Stimulated activated naive B cell treated with anti-CD40 and anti-IgM and Interleukin-4, amounts not matched to agents 10 μg/mL and 1 μg/mL and 100 μg/mL, for 72 hours (primary cell): ENCODE measurements around the gene COPS7A.
"Not testable (repeated sequence)": the region's sequence is repeated elsewhere in the genome, so short reads cannot be mapped to it uniquely, and the experiment has no call there.

Experiments used
- ATAC-seq, 2 donors: fragments of 150-1000 bp; cut with Tn5 transposase; replicated peaks; 2 replicates each; pipeline ENCODE4 v1.10.0; 2021; ENCODE audit warnings: moderate library complexity in 1 of 2
- DNase-seq: peaks from one replicate; pipeline ENCODE4 v3.0.0; 2021
- H3K27ac Mint-ChIP-seq: one replicate; pipeline ENCODE4 v1.8.0; 2022; ENCODE audit warnings: mild to moderate bottlenecking, mixed read lengths
- H3K27me3 Mint-ChIP-seq, 2 donors: one replicate each; pipeline ENCODE4 v1.8.0; 2022; ENCODE audit warnings: mixed read lengths in 2 of 2
- H3K36me3 Mint-ChIP-seq, 2 donors: one replicate each; pipeline ENCODE4 v1.8.0; 2022; ENCODE audit warnings: mixed read lengths in 2 of 2, mild to moderate bottlenecking in 1 of 2
- H3K4me1 Mint-ChIP-seq, 2 donors: one replicate each; pipeline ENCODE4 v1.8.0; 2022; ENCODE audit warnings: mixed read lengths in 2 of 2, mild to moderate bottlenecking in 1 of 2
- H3K4me3 Mint-ChIP-seq, 2 donors: one replicate each; pipeline ENCODE4 v1.8.0; 2022; ENCODE audit warnings: mild to moderate bottlenecking in 2 of 2, mixed read lengths in 2 of 2, moderate library complexity in 1 of 2
- H3K9me3 Mint-ChIP-seq, 2 donors: one replicate each; pipeline ENCODE4 v1.8.0; 2022; ENCODE audit warnings: mixed read lengths in 2 of 2, mild to moderate bottlenecking in 1 of 2

Gene COPS7A

DNA sequence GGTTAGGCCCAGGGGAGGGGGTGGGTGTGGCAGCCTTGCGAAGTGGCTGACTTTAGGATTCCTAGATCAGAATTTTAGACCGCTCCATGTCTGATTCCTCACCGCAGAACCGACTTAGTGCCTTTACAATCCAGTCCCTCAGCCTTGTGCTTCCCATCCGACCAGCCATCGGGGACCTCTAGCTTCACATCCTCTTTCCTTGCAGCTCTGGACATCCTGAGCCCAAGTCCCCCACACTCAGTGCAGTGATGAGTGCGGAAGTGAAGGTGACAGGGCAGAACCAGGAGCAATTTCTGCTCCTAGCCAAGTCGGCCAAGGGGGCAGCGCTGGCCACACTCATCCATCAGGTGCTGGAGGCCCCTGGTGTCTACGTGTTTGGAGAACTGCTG, 557 bp downstream of the COPS7A start:
- Mint-ChIP-seq H3K4me1 (peaks cover 14 to 27% of the 10 kb centered on the region in 2 donors), H3K27me3 (no peaks in the 10 kb centered on the region), H3K27ac (peak overlapping the region; percentile 94), H3K4me3 (peak overlapping the region; percentile 90 to 96), H3K9me3 (no peaks in the 10 kb centered on the region), H3K36me3 (peaks cover 13 to 16% of the 10 kb centered on the region in 2 donors)
- ATAC-seq: peak; percentile 52 to 60
- DNase-seq: peak; percentile 47

DNA sequence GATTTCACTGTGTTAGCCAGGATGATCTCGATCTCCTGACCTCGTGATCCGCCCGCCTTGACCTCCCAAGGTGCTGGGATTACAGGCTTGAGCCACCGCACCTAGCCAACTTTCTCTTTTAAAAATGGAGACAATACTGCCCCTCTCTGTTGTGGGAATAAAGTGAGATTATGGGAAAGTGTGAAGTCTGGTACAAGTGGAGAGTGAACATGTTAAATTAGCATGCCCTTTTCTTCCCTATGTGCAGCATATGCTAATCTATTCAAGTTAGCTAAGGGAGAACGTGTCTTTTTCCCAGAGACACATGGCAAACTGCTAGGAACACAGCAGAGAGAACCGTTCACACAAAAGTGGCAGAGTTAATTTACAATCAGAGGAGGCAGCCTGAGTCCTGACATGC, 1.5 kb downstream of the COPS7A start:
- DNase-seq (no peak), ATAC-seq (no peak)
- H3K36me3 Mint-ChIP-seq: peaks cover 22 to 24% of the 10 kb centered on the region in 2 donors
- peaks cover 19 to 31% of the 10 kb centered on the region in 2 donors for H3K4me1 Mint-ChIP-seq
- peak overlapping the region; percentile 56 to 90 for H3K4me3 Mint-ChIP-seq
- H3K9me3 Mint-ChIP-seq: no peaks in the 10 kb centered on the region
- no peaks in the 10 kb centered on the region for H3K27me3 Mint-ChIP-seq
- peak overlapping the region; percentile 32 for H3K27ac Mint-ChIP-seq

- Mint-ChIP-seq H3K27ac (no peak overlapping the region), H3K4me1 (peaks cover 18 to 36% of the 10 kb centered on the region in 2 donors), H3K9me3 (no peaks in the 10 kb centered on the region), H3K4me3 (no peak overlapping the region), H3K36me3 (peaks cover 36 to 38% of the 10 kb centered on the region in 2 donors), H3K27me3 (no peaks in the 10 kb centered on the region)
- no peak for ATAC-seq
- no peak for DNase-seq
Observed at GRCh38 chr12:6729186-6729585, 5.3 kb downstream of the COPS7A start.

DNA sequence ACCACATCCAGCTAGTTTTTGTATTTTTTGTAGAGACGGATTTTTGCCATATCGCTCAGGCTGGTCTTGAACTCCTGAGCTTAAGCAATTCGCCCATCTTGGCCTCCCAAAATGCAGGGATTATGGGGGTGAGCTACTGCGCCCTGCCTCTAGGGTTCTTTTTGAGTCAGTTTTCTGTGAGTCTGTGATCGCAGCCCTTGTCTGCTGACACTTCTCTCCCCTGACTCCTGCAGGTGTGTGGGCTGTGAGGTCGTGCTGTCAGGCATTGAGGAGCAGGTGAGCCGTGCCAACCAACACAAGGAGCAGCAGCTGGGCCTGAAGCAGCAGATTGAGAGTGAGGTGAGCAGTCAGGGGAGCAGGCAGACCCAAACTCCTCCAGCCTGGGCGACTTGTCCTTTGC, 6.3 kb downstream of the COPS7A start:
- DNase-seq (no peak), ATAC-seq (peak in 1 of 2 donors; percentile 20)
- Mint-ChIP-seq H3K4me3 (no peak overlapping the region), H3K36me3 (peaks cover 42 to 46% of the 10 kb centered on the region in 2 donors), H3K27me3 (no peaks in the 10 kb centered on the region), H3K27ac (no peak overlapping the region), H3K9me3 (no peaks in the 10 kb centered on the region), H3K4me1 (peaks cover 16 to 33% of the 10 kb centered on the region in 2 donors)

DNA sequence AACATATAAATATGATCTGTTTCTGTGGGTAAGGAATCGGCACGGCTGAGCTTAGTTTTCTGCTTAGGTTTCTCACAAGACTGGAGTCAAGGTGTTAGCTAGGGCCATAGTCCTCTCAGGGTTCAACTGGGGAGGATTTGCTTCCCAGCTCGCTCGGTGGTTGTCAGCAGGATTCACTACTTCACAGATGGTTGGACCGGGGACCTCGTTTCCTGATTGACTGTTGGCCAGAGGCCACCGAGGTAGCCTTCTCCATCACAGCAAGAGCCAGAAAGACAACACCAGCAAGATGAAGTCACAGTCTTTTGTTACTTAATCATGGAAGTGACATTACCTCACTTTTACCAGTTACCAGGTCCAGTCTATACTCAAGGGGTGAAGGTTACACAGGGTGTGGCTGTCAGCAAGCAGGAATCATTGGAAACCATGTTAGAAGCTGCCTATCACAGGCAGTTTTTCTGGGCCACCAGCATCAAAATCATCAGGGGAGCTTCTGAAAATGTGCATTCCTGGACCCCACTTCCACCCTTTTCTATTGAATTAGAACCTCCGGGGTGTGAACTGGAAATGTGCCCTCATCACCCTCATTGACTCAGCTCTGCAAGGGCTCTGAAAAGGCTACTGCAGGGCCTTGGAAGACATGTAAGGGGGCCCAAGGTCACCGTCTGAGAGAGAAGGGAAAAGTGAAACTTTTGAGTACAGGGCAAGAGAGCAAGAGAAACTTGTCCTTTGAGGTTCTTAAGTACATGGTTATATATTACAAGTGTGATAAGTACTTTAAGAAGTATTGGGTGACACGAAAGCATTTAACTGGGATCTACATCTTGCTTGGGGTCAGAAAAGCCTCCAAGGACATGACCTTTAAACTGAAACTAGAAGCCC, 10.9 kb downstream of the COPS7A start:
- Mint-ChIP-seq H3K4me1 (peaks cover 16 to 26% of the 10 kb centered on the region in 2 donors), H3K9me3 (no peaks in the 10 kb centered on the region), H3K36me3 (peaks cover 28 to 40% of the 10 kb centered on the region in 2 donors), H3K27ac (no peak overlapping the region), H3K4me3 (no peak overlapping the region), H3K27me3 (no peaks in the 10 kb centered on the region)
- no peak for DNase-seq
- no peak for ATAC-seq

- peak; percentile 76 to 84 for ATAC-seq
- no peak for DNase-seq
- Mint-ChIP-seq H3K4me1 (peaks cover 12 to 19% of the 10 kb centered on the region in 2 donors), H3K4me3 (no peak overlapping the region), H3K36me3 (peaks cover 21 to 32% of the 10 kb centered on the region in 2 donors), H3K9me3 (no peaks in the 10 kb centered on the region), H3K27ac (no peak overlapping the region), H3K27me3 (no peaks in the 10 kb centered on the region)
Observed at GRCh38 chr12:6735448-6736191, 11.8 kb downstream of the COPS7A start.

DNA sequence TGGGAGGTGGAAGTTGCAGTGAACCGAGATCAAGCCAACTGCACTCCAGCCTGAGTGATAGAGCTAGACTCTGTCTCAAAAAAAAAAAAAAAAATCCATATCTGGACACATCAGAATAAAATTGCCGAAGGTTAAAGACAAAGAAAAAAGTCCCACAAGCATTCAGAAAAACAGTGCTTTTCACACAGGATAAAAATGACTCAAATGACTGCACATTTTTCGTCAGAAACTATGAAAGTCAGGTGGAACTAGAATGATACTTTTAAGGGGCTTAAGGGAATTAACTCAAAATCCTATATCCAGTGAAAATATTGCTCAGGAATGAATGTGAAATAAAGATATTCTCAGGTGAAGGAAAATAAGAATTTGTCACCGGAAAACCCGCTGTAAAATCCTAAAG, 12.9 kb downstream of the COPS7A start:
- peaks cover 11 to 13% of the 10 kb centered on the region in 2 donors for H3K4me1 Mint-ChIP-seq
- no peak for ATAC-seq
- no peak overlapping the region for H3K27ac Mint-ChIP-seq
- DNase-seq: no peak
- no peaks in the 10 kb centered on the region for H3K9me3 Mint-ChIP-seq
- H3K36me3 Mint-ChIP-seq: peaks cover 13 to 24% of the 10 kb centered on the region in 2 donors
- no peak overlapping the region for H3K4me3 Mint-ChIP-seq
- H3K27me3 Mint-ChIP-seq: no peaks in the 10 kb centered on the region

GRCh38 chr12:6742080-6742479, 18.2 kb downstream of the COPS7A start:
- not testable (repeated sequence) for ATAC-seq, H3K4me3 Mint-ChIP-seq, H3K27me3 Mint-ChIP-seq, H3K9me3 Mint-ChIP-seq, DNase-seq
- peaks cover 24 to 44% of the 10 kb centered on the region in 2 donors for H3K4me1 Mint-ChIP-seq
- peaks cover 31 to 34% of the 10 kb centered on the region in 2 donors for H3K36me3 Mint-ChIP-seq
- H3K27ac Mint-ChIP-seq: peak overlapping the region; percentile 59

DNA sequence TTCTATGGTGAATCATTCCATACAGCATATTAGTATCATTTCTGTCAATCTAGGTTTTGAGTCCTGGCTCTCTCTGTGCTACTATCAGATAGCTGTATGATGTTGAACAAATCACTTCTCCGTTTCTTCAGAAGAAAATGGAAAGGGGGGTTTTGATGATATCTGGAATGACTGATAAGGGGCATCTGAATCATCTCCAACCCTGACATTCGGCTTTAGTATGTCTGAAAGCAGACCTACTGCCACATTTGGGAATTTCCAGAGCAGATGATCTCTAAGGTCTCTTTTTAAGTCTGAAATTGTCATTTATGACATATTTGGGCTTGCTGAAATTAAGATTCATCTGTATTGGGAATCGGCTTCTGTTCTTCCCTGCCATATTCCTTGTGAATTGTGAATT, 19.0 kb downstream of the COPS7A start:
- Mint-ChIP-seq H3K9me3 (peaks cover 0 to 9% of the 10 kb centered on the region in 2 donors), H3K4me3 (no peak overlapping the region), H3K4me1 (peaks cover 29 to 44% of the 10 kb centered on the region in 2 donors), H3K36me3 (peaks cover 38 to 41% of the 10 kb centered on the region in 2 donors), H3K27ac (peak overlapping the region; percentile 59), H3K27me3 (no peaks in the 10 kb centered on the region)
- DNase-seq (no peak), ATAC-seq (peak; percentile 31 to 44)

GRCh38 chr12:6743300-6743699, 19.5 kb downstream of the COPS7A start:
- not testable (repeated sequence) for H3K4me3 Mint-ChIP-seq, ATAC-seq

GRCh38 chr12:6745741-6746525, 22.1 kb downstream of the COPS7A start:
- H3K4me1 Mint-ChIP-seq: peaks cover 34 to 55% of the 10 kb centered on the region in 2 donors
- H3K4me3 Mint-ChIP-seq: peak overlapping the region; percentile 14 to 21
- peak; percentile 96 to 98 for ATAC-seq
- H3K27ac Mint-ChIP-seq: peak overlapping the region; percentile 96
- H3K27me3 Mint-ChIP-seq: no peaks in the 10 kb centered on the region
- peaks cover 52 to 66% of the 10 kb centered on the region in 2 donors for H3K36me3 Mint-ChIP-seq
- peaks cover 0 to 9% of the 10 kb centered on the region in 2 donors for H3K9me3 Mint-ChIP-seq
- DNase-seq: peak; percentile 53

More at GRCh38 chr12:6743300-6743699, 19.5 kb downstream of the COPS7A start:
- H3K9me3 Mint-ChIP-seq, DNase-seq, H3K27me3 Mint-ChIP-seq: not testable (repeated sequence)
- H3K27ac Mint-ChIP-seq: peak overlapping the region; percentile 51
- H3K36me3 Mint-ChIP-seq: peaks cover 42 to 46% of the 10 kb centered on the region in 2 donors
- peaks cover 29 to 49% of the 10 kb centered on the region in 2 donors for H3K4me1 Mint-ChIP-seq

DNA sequence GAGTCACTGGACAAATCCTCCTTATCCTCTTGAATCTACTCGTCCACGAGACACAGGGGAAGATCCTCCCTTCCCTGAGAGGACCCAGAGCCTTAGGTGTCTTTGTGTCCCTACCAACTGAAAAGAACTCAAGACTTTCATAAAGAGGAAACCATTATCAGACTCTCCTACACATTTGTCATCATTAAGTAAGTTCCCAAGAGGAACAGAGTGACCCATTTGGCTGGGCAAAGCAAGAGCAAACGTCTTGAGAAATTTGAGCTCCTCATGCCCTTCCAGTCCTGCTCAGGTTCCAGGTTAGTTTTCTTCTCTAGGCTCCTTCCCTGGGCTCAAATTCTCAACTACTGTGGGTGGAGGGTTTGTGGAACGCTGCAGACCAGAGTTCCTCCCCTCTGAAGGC, 23.4 kb downstream of the COPS7A start:
- DNase-seq (no peak), ATAC-seq (no peak)
- no peak overlapping the region for H3K4me3 Mint-ChIP-seq
- H3K4me1 Mint-ChIP-seq: peaks cover 38 to 62% of the 10 kb centered on the region in 2 donors
- peak overlapping the region; percentile 33 for H3K27ac Mint-ChIP-seq
- peaks cover 53 to 76% of the 10 kb centered on the region in 2 donors for H3K36me3 Mint-ChIP-seq
- H3K9me3 Mint-ChIP-seq: peaks cover 0 to 9% of the 10 kb centered on the region in 2 donors
- no peaks in the 10 kb centered on the region for H3K27me3 Mint-ChIP-seq

GRCh38 chr12:6748761-6749160, 24.9 kb downstream of the COPS7A start:
- DNase-seq: no peak
- H3K27me3 Mint-ChIP-seq: no peaks in the 10 kb centered on the region
- no peak overlapping the region for H3K4me3 Mint-ChIP-seq
- peaks cover 49 to 74% of the 10 kb centered on the region in 2 donors for H3K36me3 Mint-ChIP-seq
- peaks cover 40 to 54% of the 10 kb centered on the region in 2 donors for H3K4me1 Mint-ChIP-seq
- peaks cover 0 to 5% of the 10 kb centered on the region in 2 donors for H3K9me3 Mint-ChIP-seq
- H3K27ac Mint-ChIP-seq: no peak overlapping the region
- no peak for ATAC-seq

DNA sequence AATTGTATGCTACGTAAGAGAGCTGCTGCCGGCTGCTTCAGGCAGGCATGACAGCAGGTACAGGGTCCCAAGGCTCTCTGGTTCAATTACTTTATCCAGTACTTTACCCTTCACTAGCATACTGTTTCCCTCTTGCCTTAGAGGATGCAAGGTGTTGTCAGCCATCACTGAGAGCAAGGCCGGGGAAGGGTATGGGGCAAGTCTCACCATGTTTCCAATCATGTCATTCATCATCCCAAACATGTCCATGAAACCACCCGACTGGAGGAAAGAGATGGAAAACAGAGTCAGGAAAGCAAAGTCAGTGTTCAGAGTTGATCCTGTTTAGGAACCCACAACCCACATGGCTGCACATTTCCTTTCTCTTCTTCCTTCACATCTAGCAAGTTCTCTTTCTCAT, 26.7 kb downstream of the COPS7A start:
- no peaks in the 10 kb centered on the region for H3K9me3 Mint-ChIP-seq
- H3K36me3 Mint-ChIP-seq: peaks cover 37 to 62% of the 10 kb centered on the region in 2 donors
- no peak overlapping the region for H3K4me3 Mint-ChIP-seq
- DNase-seq: no peak
- H3K4me1 Mint-ChIP-seq: peaks cover 41 to 52% of the 10 kb centered on the region in 2 donors
- ATAC-seq: no peak
- peak overlapping the region; percentile 62 for H3K27ac Mint-ChIP-seq
- no peaks in the 10 kb centered on the region for H3K27me3 Mint-ChIP-seq
